A549 (cell line): ENCODE measurements around the gene SLC48A1. TPM values are rescaled to one million over a fixed set of nuclear protein-coding genes. Genes with fewer than 3 reads are reported as not detected.
A peak's percentile ranks its signal among the peaks of the same experiment; 100 is the strongest.

Source experiments
- ATAC-seq, 2 experiments: fragments of 200-7000 bp in 1 of 2; fragments of >200 bp in 1 of 2; cut with Nextera tagmentation in 1 of 2; cut with Tn5 transposase in 1 of 2; 3 replicates each; pipeline versions ENCODE4 v1.8.0 to v1.9.1; 2018 to 2020; ENCODE audit warnings: mild to moderate bottlenecking in 1 of 2, moderate library complexity in 1 of 2
- CTCF ChIA-PET: fragments of 300-600 bp; sonication (Branson Sonifier 250); formaldehyde crosslinking; extraction: SDS; loops from one replicate; lab custom pipeline; 2021; ENCODE audit warnings: antibody characterized with exemption, inconsistent platforms; lab: Yijun Ruan, JAX
- POLR2A ChIA-PET: fragments of 350-600 bp; formaldehyde crosslinking; extraction: SDS; loops from one replicate; lab custom pipeline; 2021; ENCODE audit warnings: antibody characterized with exemption, inconsistent platforms; lab: Yijun Ruan, JAX
- DNase-seq, 2 experiments: peaks; one replicate each; pipeline versions ENCODE4 v3.0.0 to v3.0.0-alpha.2; 2011 to 2016; ENCODE audit warnings: low read depth in 1 of 2, low spot score in 1 of 2
- FAIRE-seq: peaks from 2 replicates; lab custom pipeline; 2011; peaks lifted over from hg19 to GRCh38; lab: Jason Lieb, UNC
- H3K27ac ChIP-seq, 2 experiments: fragments of >200 bp; sonication (Bioruptor Twin); formaldehyde crosslinking; 3 replicates each; pipeline ENCODE4 v1.5.1; 2016 to 2017
- H3K4me1 ChIP-seq: fragments of >200 bp; sonication (Bioruptor Twin); formaldehyde crosslinking; 3 replicates; pipeline ENCODE4 v1.6.1; 2016
- H3K4me2 ChIP-seq: fragments of >200 bp; sonication (Bioruptor Twin); formaldehyde crosslinking; 3 replicates; pipeline ENCODE4 v1.6.1; 2016
- H3K4me3 ChIP-seq: fragments of >200 bp; sonication (Bioruptor Twin); formaldehyde crosslinking; 3 replicates; pipeline ENCODE4 v1.5.1; 2016
- H3K9me3 ChIP-seq: fragments of >200 bp; sonication (Bioruptor Twin); formaldehyde crosslinking; 3 replicates; pipeline ENCODE4 v1.6.1; 2016
- CHD2 ChIP-seq: fragments of 150-350 bp; IDR thresholded peaks from 2 replicates; pipeline ENCODE4 v1.6.1; 2014; ENCODE audit warnings: low read length; ENCODE audit not compliant: partially characterized antibody
- EHF ChIP-seq: fragments of 250-450 bp; sonication (Bioruptor Pico); IDR thresholded peaks from 2 replicates; pipeline ENCODE4 v1.5.0; 2020; ENCODE audit warnings: mild to moderate bottlenecking
- FOSB ChIP-seq: fragments of 250-450 bp; sonication (Bioruptor Pico); IDR thresholded peaks from 2 replicates; pipeline ENCODE4 v1.5.0; 2020; ENCODE audit warnings: mild to moderate bottlenecking, moderate library complexity
- FOXS1 ChIP-seq: fragments of 250-450 bp; sonication (Bioruptor Pico); IDR thresholded peaks from 2 replicates; pipeline ENCODE4 v1.5.0; 2020; ENCODE audit warnings: mild to moderate bottlenecking, moderate library complexity
- GATA3 ChIP-seq: IDR thresholded peaks from 2 replicates; pipeline ENCODE4 v1.6.1; 2012; ENCODE audit warnings: borderline replicate concordance
- HDAC2 ChIP-seq: fragments of 200-600 bp; sonication (generic); IDR thresholded peaks from 2 replicates; pipeline ENCODE4 v1.6.1; 2016
- HOXA7 ChIP-seq: fragments of 250-450 bp; sonication (Bioruptor Pico); IDR thresholded peaks from 2 replicates; pipeline ENCODE4 v1.5.0; 2020; ENCODE audit warnings: mild to moderate bottlenecking, moderate library complexity
- HOXB13 ChIP-seq: fragments of 250-450 bp; sonication (Bioruptor Pico); IDR thresholded peaks from 2 replicates; pipeline ENCODE4 v1.5.0; 2020; ENCODE audit warnings: low read depth, mild to moderate bottlenecking, moderate library complexity
- HOXB5 ChIP-seq: fragments of 250-450 bp; sonication (Bioruptor Pico); IDR thresholded peaks from 2 replicates; pipeline ENCODE4 v1.5.0; 2020; ENCODE audit warnings: mild to moderate bottlenecking, moderate library complexity
- JUN ChIP-seq, 2 experiments: fragments of >200 bp; sonication (Bioruptor Twin); formaldehyde crosslinking; IDR thresholded peaks; 2 replicates in 1 of 2; 3 replicates in 1 of 2; pipeline ENCODE4 v1.6.1; 2016 to 2017
- KDM5A ChIP-seq: fragments of 200-600 bp; sonication (generic); IDR thresholded peaks from 2 replicates; pipeline ENCODE4 v1.6.1; 2016; ENCODE audit warnings: antibody characterized with exemption, mild to moderate bottlenecking
- MAZ ChIP-seq: fragments of 150-350 bp; IDR thresholded peaks from 2 replicates; pipeline ENCODE4 v1.6.1; 2014; ENCODE audit warnings: antibody characterized with exemption, low read depth, low read length, borderline replicate concordance
- RNF2 ChIP-seq: fragments of 200-600 bp; sonication (generic); IDR thresholded peaks from 2 replicates; pipeline ENCODE4 v1.6.1; 2016; ENCODE audit warnings: low read depth, mild to moderate bottlenecking, antibody characterized with exemption, moderate library complexity, borderline replicate concordance
- TFCP2L1 ChIP-seq: fragments of 250-450 bp; sonication (Bioruptor Pico); IDR thresholded peaks from 2 replicates; pipeline ENCODE4 v1.5.0; 2021; ENCODE audit warnings: mild to moderate bottlenecking
- ZFP36 ChIP-seq: fragments of 450-650 bp; IDR thresholded peaks from 2 replicates; pipeline ENCODE4 v1.6.1; 2014; ENCODE audit warnings: borderline replicate concordance; ENCODE audit not compliant: partially characterized antibody
- ZNF302 ChIP-seq: fragments of 250-450 bp; sonication (Bioruptor Pico); IDR thresholded peaks from 2 replicates; pipeline ENCODE4 v1.9.0; 2021; ENCODE audit warnings: inconsistent platforms, mild to moderate bottlenecking, moderate library complexity
- WGBS: methylation state at CpG from one replicate; pipeline ENCODE4 v1.1.6; 2017; ENCODE audit errors: missing lambda C conversion rate; 5-methylcytosine and 5-hydroxymethylcytosine counted together
- polyA plus RNA-seq, 4 experiments: library from polyadenylated mRNA; depleted of rRNA in 3 of 4; stranded (reverse); fragments of >200 nt; fragmentation: RNase III in 1 of 4; extraction: RNeasy Plus Mini Kit Qiagen cat#74134 plus additional on column Dnase treatment in 1 of 4; gene quantifications; 2 replicates in 3 of 4; 3 replicates in 1 of 4; pipeline ENCODE4 v1.2.3, GENCODE V29; 2011 to 2017
- TF ChIP-seq, protein P1 (sequence below): fragments of 200-600 bp; sonication (generic); IDR thresholded peaks from 2 replicates; pipeline ENCODE4 v1.6.1; 2016; ENCODE audit warnings: antibody characterized with exemption, mild to moderate bottlenecking, moderate library complexity
- TF ChIP-seq, protein P2 (sequence below): IDR thresholded peaks from 2 replicates; pipeline ENCODE4 v1.6.1; 2012

Gene SLC48A1
- polyA plus RNA-seq, 2 of the 4 experiments (the other 2 are of a cell fraction) = 25.1 to 32.6 TPM

DNA sequence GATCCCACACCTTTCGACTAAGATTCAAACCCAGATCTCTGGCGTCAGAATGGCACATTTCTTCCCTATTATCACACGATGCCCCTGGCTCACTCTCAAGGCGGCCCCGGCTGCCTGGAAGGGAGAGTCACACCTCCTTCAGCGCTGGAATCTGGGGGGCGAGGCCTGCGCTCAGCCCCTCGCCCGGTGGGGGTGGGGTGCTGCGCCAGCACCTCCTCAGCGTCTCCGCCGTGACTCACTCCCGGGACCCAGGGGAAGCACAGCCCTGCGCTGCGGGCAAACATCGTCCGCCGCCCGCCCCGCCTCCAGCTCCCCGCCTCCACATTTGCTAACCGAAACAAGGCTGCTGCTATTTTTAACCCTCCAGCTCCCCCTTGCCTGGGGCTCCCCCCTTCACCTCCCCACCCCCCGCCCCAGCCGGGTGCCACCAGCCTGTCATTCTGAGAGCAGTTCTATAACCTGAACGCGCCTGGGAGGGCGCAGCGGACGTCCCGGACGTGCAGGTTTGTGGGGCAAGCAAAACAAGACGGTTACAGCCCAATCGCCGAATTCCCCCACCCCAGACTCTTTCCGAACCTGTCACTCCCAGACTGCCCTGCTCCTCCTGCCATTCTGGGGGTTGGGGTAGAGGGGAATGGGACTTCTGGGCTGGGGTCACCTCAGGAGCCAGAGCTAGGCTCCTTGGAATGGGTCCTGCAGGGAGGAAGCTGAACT lies 39.9 kb downstream of the SLC48A1 start (continued):
- no peak for TF ChIP-seq MAZ
- TF ChIP-seq, all 56 proteins: peak for 6

DNA sequence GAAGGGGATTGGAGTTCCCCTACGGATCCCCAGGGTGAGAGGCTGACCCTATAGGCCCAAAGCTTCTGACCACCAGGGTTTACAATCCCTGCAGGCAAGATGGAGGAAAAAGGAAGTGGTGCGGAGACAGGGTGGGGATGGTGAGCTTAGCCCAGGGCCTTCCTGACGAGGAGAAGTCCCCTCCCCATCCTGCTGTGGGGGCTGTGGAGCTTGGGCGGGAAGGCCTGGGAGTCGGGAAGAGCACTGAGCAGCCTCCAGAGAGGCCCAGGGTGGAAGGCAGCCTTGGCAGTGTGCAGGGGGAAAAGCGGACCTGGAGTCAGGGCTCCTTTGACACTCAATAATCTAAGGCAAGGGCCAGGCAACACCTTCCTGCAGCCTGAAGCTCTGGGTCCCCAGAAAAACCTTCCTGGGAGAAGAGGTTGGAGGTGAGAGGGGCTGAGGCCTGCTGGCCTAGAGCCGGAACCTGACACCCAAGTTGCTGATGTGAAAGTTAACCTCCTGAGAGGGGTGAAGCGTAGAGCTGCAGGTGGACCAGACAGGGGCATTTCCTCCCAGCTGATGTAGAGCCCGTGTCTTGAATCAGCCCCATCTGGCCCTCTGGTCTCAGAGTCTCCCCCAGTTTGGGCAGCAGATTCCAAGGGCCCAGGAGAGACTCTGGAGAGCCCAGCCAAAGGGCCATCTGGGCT lies 40.6 kb downstream of the SLC48A1 start:
- H3K4me2 ChIP-seq = peak overlapping the region; percentile 94
- H3K9me3 ChIP-seq = no peaks in the 10 kb centered on the region
- H3K27ac ChIP-seq = peak overlapping the region; percentile 76 to 85
- ATAC-seq (peak; percentile 35 to 59; a peak in 5 of 6 replicates), FAIRE-seq (no peak), DNase-seq (peak in 1 of 2 experiments; percentile 58)
- peak overlapping the region; percentile 37 for H3K4me3 ChIP-seq
- TF ChIP-seq, protein P1, sequence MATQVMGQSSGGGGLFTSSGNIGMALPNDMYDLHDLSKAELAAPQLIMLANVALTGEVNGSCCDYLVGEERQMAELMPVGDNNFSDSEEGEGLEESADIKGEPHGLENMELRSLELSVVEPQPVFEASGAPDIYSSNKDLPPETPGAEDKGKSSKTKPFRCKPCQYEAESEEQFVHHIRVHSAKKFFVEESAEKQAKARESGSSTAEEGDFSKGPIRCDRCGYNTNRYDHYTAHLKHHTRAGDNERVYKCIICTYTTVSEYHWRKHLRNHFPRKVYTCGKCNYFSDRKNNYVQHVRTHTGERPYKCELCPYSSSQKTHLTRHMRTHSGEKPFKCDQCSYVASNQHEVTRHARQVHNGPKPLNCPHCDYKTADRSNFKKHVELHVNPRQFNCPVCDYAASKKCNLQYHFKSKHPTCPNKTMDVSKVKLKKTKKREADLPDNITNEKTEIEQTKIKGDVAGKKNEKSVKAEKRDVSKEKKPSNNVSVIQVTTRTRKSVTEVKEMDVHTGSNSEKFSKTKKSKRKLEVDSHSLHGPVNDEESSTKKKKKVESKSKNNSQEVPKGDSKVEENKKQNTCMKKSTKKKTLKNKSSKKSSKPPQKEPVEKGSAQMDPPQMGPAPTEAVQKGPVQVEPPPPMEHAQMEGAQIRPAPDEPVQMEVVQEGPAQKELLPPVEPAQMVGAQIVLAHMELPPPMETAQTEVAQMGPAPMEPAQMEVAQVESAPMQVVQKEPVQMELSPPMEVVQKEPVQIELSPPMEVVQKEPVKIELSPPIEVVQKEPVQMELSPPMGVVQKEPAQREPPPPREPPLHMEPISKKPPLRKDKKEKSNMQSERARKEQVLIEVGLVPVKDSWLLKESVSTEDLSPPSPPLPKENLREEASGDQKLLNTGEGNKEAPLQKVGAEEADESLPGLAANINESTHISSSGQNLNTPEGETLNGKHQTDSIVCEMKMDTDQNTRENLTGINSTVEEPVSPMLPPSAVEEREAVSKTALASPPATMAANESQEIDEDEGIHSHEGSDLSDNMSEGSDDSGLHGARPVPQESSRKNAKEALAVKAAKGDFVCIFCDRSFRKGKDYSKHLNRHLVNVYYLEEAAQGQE = no peak
- TF ChIP-seq, protein P2, sequence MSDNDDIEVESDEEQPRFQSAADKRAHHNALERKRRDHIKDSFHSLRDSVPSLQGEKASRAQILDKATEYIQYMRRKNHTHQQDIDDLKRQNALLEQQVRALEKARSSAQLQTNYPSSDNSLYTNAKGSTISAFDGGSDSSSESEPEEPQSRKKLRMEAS = 0 out of 2 replicates have a peak, but pooled peaks have one; percentile 3
- TF ChIP-seq ZNF302 (CRISPR knock-in tag) = no peak
- H3K4me1 ChIP-seq = peaks cover 92% of the 10 kb centered on the region
- POLR2A ChIA-PET = interaction anchor here (1.0 kb wide), 1 partner anchor 24 kb away, joined by 3 read pairs; no protein-coding TSS in a partner anchor
- CTCF ChIA-PET = interaction anchor here (0.6 to 59.0 kb wide), 12 partner anchors 12 to 137 kb away, joined by 3 to 1532 read pairs (median 4); no protein-coding TSS in a partner anchor
- WGBS = 59% methylated on average over 9 of the region's 9 CpGs

DNA sequence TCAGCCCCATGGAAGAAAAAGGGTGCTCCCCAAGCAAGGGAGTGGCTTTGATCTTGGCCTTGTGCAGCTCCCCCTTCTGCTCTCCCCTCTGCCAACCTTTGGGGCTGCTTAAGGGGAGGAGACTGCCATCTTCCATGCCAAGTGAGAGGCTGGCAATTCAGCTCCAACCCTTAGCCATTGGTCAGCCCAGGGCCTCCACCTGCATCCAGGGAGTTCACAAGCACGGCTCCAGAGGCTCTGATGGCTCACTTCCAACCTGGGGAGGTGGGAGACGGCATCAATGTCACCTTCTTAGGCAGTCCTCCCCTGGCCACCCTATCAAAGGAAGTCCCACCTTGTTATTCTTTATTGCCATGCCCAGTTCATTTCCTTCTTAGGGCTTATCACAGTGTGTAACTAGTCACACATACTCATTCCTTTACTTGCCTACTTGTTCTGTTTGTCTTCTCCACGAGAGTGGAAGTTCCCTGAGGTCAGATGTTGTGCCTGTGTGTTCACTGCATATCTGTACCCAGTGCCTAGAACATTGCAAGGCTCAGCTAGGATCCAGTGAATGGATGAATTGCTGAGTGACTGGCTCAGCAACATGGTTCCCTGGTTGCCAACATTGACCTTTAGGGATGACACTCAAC lies 41.6 kb downstream of the SLC48A1 start:
- WGBS = 78% methylated on average over 3 of the region's 3 CpGs
- no peak for FAIRE-seq
- TF ChIP-seq HOXB5 (no peak), GATA3 (no peak), HDAC2 (no peak), HOXB13 (CRISPR knock-in tag) (no peak), FOSB (CRISPR knock-in tag) (no peak), ZNF302 (CRISPR knock-in tag) (no peak), EHF (CRISPR knock-in tag) (no peak), RNF2 (no peak), JUN (IDR thresholded peaks at IDR 0.05) (no peak), CHD2 (no peak), TFCP2L1 (CRISPR knock-in tag) (no peak), ZFP36 (no peak), FOXS1 (no peak), KDM5A (no peak), HOXA7 (CRISPR knock-in tag) (no peak)
- TF ChIP-seq, protein P2 = no peak
- TF ChIP-seq, protein P1 = no peak
- no peak for DNase-seq
- H3K4me1 ChIP-seq = peaks cover 82% of the 10 kb centered on the region
- no peak for ATAC-seq
- peak overlapping the region in 1 of 2 experiments; percentile 85; a peak in 3 of 6 replicates for H3K27ac ChIP-seq
- ChIA-PET CTCF (interaction anchor here (1.1 to 59.0 kb wide), 4 partner anchors 15 to 72 kb away, joined by 3 to 1532 read pairs (median 17); no protein-coding TSS in a partner anchor), POLR2A (no interaction called here)
- H3K4me3 ChIP-seq = no peak overlapping the region
- no peaks in the 10 kb centered on the region for H3K9me3 ChIP-seq
- peak overlapping the region; percentile 94; the same call in 1 of the 3 replicates for H3K4me2 ChIP-seq
